Measurements from ENCODE around the gene MAPKBP1. TPM values are rescaled to one million over a fixed set of nuclear protein-coding genes. Genes with fewer than 3 reads are reported as not detected.

The MAPKBP1 gene
- total RNA-seq, 1 donor from 2014 or later: 21.2 TPM

DNA sequence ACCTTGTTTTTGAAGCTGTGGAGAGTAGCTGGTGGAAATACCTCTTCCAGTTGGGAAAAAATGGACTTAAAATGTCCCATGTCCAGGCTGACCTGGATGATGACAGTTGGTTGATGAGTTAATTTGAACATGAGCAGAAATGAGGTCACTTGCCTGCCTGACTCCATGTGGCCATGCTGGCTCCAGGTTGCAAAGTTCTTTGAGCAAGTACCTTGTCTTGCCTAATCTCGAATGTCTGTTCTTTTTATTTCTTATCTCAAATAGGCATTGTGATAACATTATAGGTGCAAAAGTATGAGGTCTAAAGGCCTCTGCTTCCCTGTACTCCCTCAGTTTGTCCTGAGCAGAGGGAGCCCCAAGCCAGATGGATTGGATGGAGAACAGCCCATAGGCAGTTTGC, 9.0 kb downstream of the MAPKBP1 start:
- no peak for DNase-seq (ENCODE audit: low spot score)

- DNase-seq (ENCODE audit: low spot score): no peak
Observed at GRCh38 chr15:41788262-41788661, 14.0 kb downstream of the MAPKBP1 start.

- no peak for DNase-seq (ENCODE audit: low spot score)
Observed at GRCh38 chr15:41789236-41789635, 15.0 kb downstream of the MAPKBP1 start.

GRCh38 chr15:41789662-41790061, 15.4 kb downstream of the MAPKBP1 start:
- no peak for DNase-seq (ENCODE audit: low spot score)

DNA sequence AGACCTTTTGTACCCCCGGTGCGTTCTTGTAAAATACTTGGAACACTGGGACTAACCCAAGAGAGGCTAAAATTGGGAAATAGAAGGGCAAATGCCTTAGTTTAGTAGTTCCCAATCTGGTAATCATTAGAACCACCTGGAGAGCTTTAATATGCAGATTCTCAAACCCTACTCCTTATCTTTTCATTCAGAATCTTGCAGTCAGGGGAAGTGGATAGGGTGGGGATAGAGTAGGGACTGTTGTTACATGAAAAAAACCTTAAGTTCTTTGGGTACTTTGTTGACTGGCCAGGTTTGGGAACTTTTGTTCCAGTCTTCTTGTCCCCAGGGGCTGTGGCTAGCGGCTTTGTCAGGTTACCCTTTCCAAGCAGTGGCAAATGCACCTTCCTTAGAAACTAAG, 15.9 kb downstream of the MAPKBP1 start:
- DNase-seq (ENCODE audit: low spot score): no peak

DNA sequence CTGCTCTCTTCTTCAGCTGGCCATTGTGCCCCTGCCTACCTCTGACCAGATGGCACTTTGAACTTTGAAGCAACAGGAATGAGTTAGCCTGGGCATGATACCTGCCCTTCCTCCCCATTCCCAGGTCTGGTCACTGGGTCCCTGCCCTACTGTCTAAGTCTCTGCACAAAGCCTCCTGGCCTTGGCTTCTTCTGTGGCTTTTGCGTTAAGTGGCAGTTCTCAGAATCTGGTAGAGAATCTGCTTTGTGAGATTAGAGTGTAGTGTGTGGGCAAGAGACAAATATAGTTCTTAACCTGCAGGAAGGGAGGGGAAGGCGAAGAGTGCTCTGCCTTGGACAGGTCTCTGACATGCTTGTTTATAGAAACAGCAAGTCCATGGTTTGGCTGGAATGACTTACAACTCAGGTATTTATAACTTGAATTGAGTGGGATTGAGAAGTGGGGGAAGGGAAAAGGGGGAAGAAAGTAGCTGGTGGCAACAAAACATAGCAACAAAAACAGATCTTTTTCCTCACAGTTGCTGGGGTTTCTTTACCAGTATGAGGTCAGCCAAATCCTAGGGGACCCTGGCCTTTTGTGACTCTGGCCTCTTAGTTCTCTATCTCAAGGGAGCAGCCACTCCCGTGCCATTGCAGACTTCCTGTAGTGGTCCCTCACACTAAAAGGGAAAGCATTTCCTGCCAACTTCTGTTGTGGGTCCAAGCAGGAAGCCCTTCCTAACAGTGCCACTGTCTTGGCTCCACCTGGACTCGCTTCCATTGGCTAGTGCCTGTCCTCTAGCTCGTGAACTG, 16.7 kb downstream of the MAPKBP1 start:
- no peak for DNase-seq (ENCODE audit: low spot score)

DNA sequence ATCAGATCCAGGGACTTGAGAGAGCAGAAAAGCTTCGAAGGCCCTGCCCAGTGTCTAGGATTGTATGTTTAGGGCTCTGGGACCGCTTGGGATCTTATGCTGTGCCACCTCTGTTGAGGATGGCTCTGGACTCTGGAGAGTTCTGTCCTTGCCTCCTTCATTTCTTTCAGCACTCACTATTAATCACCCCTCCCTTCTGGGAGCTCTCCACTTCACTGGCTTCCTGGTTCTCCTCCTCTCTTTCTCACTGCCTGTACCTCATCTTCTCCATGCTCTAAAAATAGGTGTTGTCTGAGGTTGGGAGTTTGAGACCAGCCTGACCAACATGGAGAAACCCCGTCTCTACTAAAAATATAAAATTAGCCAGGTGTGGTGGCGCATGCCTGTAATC, 17.3 kb downstream of the MAPKBP1 start:
- DNase-seq (ENCODE audit: low spot score): no peak

GRCh38 chr15:41792000-41792637, 17.8 kb downstream of the MAPKBP1 start:
- no peak for DNase-seq (ENCODE audit: low spot score)

DNA sequence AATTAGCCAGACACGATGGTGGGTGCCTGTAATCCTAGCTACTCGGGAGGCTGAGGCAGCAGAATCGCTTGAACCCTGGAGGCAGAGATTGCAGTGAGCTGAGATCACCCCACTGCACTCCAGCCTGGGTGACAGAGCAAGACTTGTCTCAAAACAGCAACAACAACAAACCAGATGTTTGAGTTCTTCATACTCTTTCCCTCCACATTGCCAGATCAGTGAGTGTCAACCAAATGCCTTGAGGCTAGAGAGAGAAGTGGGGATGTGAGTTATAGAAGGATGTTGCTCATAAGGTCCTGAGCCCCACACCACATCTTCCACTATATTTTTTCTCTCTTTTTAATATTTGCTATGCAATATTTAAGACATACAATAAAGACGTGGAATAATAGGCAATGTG, 19.8 kb downstream of the MAPKBP1 start:
- no peak for DNase-seq (ENCODE audit: low spot score)

GRCh38 chr15:41795996-41796856, 21.9 kb downstream of the MAPKBP1 start:
- DNase-seq (ENCODE audit: low spot score): no peak

- no peak for DNase-seq (ENCODE audit: low spot score)
Observed at GRCh38 chr15:41797201-41797944, 23.1 kb downstream of the MAPKBP1 start.

- DNase-seq (ENCODE audit: low spot score): peak; percentile 33
Observed at GRCh38 chr15:41798607-41799487, 24.6 kb downstream of the MAPKBP1 start.

DNA sequence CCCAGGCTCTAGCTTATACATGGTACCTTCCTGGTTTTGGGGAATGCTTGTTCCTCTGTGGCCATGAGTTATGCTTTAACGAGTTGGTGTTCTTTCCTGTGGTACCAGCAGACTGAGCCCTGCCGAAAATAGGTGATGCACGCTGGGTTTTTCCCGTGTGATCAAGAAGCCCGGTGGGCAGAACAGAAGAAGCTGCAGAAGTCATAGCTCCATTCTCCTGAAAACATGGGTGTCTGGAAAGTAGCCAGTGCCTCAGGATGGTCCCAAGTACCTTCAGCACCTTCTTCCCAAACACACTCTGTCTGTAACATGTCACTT, 25.2 kb downstream of the MAPKBP1 start:
- DNase-seq (ENCODE audit: low spot score): no peak

DNA sequence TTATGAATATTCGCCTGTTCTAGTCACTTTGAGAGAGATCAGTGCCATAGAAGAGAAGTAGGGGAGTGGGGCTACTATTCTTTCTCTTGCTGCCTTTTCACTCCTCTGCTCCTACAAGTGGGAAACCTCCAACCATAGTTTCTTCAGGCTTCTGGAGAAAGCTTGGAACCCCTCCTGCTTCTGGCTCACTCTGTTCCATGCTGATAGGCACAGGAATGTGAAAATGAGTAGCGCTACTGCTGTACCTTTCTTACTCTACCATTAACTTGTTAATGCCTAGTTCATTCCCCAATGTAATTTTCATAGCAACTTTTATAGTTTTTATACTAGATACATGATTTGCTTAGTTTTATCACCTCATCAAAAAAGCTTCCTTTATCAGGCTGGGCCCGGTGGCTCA, 26.9 kb downstream of the MAPKBP1 start:
- DNase-seq (ENCODE audit: low spot score): no peak

DNA sequence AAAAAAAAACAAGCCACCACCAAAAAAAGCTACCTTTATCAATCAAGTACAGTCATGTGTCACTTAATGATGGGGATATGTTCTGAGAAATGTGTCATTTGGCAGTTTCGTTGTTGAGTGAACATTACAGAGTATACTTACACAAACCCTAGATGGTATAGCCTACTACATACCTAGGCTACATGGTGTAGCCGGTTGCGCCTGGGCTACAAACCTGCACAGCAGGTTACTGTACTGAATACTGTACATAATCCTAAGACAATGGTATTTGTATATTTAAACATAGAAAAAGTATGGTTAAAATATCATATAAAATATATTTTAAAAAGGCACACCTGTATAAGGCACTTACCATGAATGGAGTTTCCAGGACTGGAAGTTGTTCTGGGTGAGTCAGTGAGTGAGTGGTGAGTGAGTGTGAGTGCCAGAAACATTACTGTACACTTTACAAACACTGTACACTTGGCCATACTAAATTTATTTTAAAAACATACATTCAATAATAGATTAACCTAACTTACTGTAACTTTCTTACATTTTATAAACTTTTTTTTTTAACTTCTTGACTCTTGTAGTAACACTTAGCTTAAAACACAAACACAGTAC, 27.7 kb downstream of the MAPKBP1 start:
- DNase-seq (ENCODE audit: low spot score): peak; percentile 12

- no peak for DNase-seq (ENCODE audit: low spot score)
Observed at GRCh38 chr15:41804361-41804760, 30.1 kb downstream of the MAPKBP1 start.

DNA sequence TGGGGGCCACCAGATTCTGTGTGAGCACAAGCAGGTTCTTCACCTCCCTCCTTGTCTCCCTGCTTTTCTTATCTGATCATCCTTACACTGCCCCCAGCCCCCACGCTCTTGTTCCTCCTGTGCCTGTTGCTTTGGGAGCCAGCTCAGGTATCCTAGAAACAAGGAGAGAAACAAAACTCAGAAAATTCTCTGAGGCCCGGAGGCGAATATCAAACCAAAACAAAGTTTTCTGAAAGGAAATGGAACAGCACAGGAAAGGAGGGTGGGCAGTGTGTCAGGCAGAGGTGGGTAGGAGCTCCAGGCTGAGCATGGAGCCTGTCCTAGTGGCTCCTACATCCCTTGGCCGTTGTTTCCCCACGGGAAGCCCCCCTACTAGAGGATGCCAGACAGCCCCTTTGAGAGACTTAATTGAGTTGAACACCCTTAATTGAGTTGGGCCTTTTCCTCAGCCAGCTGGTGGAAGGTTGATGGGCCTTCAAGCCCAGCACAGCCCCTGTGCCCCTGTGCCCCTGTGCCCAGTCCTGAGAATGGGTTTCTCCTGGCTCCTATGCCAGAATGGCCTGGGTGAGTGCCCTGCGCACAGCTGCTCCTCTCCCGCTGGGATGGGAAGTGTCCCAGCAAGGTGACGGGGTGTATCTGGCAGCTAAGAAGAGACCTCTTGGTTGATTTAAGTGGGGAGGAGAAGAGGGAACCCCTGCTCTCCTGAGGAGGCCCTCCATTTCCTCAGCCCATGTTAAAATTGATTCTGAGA, 30.8 kb downstream of the MAPKBP1 start:
- DNase-seq (ENCODE audit: low spot score): no peak

GRCh38 chr15:41805711-41806110, 31.4 kb downstream of the MAPKBP1 start:
- no peak for DNase-seq (ENCODE audit: low spot score)
